Daoy (cell line): ENCODE data around the gene DIRAS1. TPM values are rescaled to one million over a fixed set of nuclear protein-coding genes. Genes with fewer than 3 reads are reported as not detected.
"Not testable (repeated sequence)": the region's sequence is repeated elsewhere in the genome, so short reads cannot be mapped to it uniquely, and the experiment has no call there.

Experiments
- DNase-seq: peaks from one replicate; pipeline ENCODE4 v3.0.0-alpha.2; 2015; ENCODE audit warnings: low read depth
- total RNA-seq: library from RNA; depleted of rRNA; stranded (reverse); fragments of >200 nt; shearing (Covaris generic); gene quantifications from 2 replicates; pipeline ENCODE4 v1.2.3, GENCODE V29; 2014; rRNA removed

The DIRAS1 gene
- total RNA-seq, 1 experiment from 2014 or later = 0.63 TPM

DNA sequence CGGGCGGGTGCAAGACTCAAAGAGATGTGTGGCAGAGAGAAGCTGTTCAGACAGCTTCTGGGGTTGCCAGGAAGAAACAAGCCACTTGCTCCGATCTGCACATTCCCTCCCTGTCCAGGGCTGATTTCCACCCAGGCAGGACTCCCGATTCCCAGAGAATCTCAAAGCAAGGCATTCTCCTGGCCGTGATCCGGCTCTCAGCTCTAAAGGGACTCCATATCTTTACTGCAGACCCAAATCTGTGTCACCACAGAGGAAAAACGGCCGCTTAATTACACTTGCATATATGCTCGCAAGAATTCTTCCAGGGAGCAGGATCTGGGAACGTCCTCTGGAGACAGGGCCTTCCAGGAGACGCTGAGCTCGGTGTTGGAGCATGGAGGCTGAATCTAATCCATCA is 44.3 kb downstream of the DIRAS1 start:
- DNase-seq = no peak

DNA sequence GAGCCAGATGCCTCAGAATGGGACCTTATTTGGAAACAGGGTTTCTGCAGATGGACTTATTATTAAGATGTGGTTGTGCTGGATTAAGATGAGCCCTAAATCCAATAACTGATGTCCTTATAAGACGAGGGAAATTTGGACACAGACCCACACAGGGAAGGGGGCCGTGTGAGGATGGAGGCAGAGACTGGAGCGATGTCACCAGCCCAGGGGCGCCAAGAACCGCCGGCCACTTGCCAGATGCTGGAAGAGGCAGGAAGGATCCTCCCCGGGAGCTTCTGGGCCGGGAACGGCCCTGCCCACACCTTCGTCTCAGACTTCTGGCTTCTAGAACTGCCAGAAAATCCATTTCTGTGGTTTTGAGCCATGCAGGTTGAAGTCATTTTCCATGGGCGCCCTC is 45.3 kb downstream of the DIRAS1 start:
- DNase-seq = no peak

DNA sequence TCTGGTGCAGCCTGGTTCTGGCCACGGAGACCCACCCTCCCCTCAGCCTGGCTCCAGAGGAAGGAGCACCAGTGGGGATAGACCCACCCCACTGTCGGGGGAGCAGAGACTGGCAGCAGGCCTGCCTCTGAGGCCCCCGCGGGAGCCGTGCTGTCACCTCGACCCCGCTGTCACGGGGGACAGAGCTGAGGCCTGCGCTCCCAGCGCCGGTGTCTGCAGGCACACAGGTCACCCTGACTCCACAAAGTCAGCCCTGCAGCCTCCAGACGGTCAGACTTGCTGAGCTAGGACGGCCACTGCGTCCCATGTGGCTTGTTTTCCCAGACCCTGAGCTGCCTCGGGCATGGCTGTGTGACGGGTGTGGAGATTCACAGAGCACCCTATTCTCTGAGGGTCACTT is 51.0 kb downstream of the DIRAS1 start:
- DNase-seq = no peak

GRCh38 chr19:2668175-2668763 is 52.9 kb downstream of the DIRAS1 start:
- DNase-seq = no peak

DNA sequence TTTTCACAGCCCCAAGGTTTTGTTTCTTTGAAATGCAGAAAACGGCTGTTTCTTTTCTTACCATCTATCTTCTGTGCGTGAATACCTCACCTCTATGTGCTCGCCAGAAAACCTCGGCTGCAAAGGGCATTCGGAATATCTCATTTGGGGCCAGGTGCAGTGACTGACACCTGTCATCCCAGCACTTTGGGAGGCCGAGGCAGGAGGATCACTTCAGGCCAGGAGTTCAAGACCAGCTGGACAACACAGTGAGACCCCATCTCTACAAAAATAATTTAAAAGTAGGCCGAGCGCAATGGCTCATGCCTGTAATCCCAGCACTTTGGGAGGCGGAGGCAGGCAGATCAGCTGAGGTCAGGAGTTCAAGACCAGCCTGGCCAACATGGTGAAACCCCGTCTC is 53.8 kb downstream of the DIRAS1 start:
- not testable (repeated sequence) for DNase-seq

DNA sequence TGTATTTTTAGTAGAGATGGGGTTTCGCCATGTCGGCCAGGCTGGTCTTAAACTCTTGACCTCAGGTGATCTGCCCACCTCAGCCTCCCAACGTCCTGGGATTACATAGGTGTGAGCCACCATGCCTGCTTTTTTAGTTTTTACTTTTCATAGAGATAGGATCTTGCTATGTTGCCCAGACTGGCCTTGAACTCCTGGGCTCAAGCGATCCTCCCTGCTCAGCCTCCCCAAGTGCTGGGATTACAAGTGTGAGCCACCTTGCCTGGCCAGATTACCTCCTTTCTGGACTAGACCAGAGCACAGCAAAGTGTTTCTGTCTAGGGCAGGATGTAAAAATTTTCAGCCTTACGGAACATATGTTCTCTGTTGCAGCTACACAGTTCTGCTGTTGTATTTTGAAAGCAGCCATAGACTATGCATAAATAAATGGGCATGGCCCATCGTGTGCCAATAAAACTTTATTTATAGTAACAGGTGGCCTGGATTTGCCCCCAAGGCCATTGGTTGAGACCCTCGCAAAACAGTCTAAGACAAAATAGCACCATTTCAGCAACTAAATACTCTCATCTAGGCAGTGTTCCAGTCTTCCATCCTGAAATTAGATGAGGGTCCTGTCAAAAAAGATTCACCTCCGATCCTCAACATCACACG is 54.7 kb downstream of the DIRAS1 start:
- DNase-seq = no peak

- no peak for DNase-seq
These were observed 56.1 kb downstream of the DIRAS1 start for GRCh38 chr19:2665103-2665502.

Other genes starting within 250 kb of the DIRAS1 start
- gene GADD45B, start 245.2 kb downstream of the DIRAS1 start, total RNA-seq = 70.5 and 85.9 TPM in 2 replicates
- gene GNG7, start 18.7 kb downstream of the DIRAS1 start, total RNA-seq = 0.23 and 0.33 TPM in 2 replicates
- 41.4 and 49.7 TPM in 2 replicates for gene SLC39A3, start 18.6 kb upstream of the DIRAS1 start, total RNA-seq
- gene SGTA, start 61.9 kb upstream of the DIRAS1 start, total RNA-seq = 81.5 and 91.2 TPM in 2 replicates
- 240 and 251 TPM in 2 replicates for gene THOP1, start 64.1 kb upstream of the DIRAS1 start, total RNA-seq
- 1.7 and 1.9 TPM in 2 replicates for gene ZNF554, start 98.5 kb upstream of the DIRAS1 start, total RNA-seq
- 3.4 and 4.3 TPM in 2 replicates for gene ZNF555, start 120.1 kb upstream of the DIRAS1 start, total RNA-seq
- gene ZNF556, start 146.0 kb upstream of the DIRAS1 start, total RNA-seq = under 0.01 and 0.09 TPM in 2 replicates
- 5.0 TPM in 2 replicates for gene ZNF57, start 179.6 kb upstream of the DIRAS1 start, total RNA-seq
- 2.5 and 5.0 TPM in 2 replicates for gene ZNF77, start 223.6 kb upstream of the DIRAS1 start, total RNA-seq